Peyer's patch (tissue), 4 donors: ENCODE results near the gene SSPN.

Experiments
- POLR2A ChIP-seq, 2 donors: fragments of 450-650 bp; IDR thresholded peaks; one replicate each; pipeline ENCODE4 v1.5.1; 2017; ENCODE audit warnings: antibody characterized with exemption in 2 of 2, mild to moderate bottlenecking in 2 of 2, moderate library complexity in 2 of 2
- TF ChIP-seq, protein P1 (sequence below), 6 experiments: fragments of 450-650 bp in 4 of 6; fragments of 200-600 bp in 2 of 6; sonication (generic) in 1 of 6; IDR thresholded peaks; one replicate each; pipeline ENCODE4 v1.5.1; 2017 to 2019; ENCODE audit warnings: antibody characterized with exemption in 6 of 6, mild to moderate bottlenecking in 3 of 6, moderate library complexity in 1 of 6

- TF ChIP-seq POLR2A (IDR thresholded peaks at IDR 0.05) = no peak
- TF ChIP-seq, protein P1, sequence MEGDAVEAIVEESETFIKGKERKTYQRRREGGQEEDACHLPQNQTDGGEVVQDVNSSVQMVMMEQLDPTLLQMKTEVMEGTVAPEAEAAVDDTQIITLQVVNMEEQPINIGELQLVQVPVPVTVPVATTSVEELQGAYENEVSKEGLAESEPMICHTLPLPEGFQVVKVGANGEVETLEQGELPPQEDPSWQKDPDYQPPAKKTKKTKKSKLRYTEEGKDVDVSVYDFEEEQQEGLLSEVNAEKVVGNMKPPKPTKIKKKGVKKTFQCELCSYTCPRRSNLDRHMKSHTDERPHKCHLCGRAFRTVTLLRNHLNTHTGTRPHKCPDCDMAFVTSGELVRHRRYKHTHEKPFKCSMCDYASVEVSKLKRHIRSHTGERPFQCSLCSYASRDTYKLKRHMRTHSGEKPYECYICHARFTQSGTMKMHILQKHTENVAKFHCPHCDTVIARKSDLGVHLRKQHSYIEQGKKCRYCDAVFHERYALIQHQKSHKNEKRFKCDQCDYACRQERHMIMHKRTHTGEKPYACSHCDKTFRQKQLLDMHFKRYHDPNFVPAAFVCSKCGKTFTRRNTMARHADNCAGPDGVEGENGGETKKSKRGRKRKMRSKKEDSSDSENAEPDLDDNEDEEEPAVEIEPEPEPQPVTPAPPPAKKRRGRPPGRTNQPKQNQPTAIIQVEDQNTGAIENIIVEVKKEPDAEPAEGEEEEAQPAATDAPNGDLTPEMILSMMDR (IDR thresholded peaks at IDR 0.05) = no peak
These were observed 32.0 kb downstream of the SSPN start for GRCh38 chr12:26227361-26227745.
